ENCODE data around the gene NRIP1.

NRIP1 gene

DNA sequence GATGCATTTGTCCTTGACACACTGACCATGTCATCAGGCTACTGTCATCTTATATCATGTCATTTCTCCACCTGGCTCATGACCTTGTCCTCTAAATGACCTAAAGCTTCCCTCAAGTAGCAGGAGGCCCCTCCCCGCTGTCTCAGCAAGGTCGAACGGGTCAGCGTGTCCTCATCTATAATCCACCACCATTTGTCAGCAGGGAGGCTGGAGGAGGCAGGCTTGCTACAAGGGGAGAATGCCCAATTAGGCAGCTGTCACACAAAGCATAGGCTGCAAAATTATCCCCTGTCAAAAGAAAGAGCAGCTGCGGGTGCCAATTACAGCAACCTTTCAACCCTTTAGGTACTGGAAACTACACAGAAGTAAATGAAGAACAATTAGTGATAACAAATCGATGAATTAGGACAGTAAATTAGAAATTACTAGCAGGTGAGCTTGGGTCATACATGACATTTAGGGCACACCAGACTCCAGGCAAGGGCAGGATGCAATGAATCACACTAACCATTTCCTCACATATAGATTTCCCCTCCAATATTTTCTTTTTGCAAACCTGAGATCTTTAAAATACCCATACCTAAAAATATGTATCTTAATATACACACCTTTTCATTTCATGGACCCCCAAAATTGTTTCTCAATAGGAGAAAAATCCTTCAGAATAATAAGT is 61.2 kb downstream of the NRIP1 start:
- no peak for DNase-seq

DNA sequence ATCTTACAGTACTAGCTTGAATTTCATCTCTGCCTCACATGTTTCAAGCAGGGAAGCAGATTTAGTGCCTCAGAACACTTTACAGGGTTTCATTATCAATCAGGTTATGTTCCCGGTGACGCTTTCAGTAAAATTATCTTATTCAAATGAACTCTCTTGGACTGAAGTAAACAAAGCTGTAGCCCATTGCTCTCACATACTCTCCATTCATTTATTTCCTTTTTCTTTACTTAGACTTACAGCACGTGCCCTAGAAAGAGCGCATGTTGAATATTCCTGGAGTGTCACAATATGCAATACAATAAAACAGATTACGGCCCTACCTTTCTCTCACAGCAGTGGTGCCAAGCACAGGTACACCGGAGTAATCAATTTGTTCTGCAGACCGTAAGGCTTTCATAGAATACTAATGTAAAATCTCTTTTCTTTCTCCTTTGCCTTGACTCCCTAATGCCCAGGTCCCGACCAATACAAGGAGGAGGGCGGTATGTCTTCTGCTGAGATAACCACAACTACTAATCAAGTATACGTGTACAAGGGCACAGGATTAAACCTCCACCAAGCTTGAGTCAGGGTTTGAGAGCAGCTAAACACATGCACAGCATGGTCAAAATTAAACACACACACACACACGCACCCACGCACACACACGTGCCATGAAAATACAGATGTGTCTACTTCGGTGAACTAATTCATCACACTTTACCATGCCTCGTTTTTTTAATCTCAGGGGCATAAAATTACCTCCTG is 62.8 kb downstream of the NRIP1 start:
- DNase-seq: no peak

DNA sequence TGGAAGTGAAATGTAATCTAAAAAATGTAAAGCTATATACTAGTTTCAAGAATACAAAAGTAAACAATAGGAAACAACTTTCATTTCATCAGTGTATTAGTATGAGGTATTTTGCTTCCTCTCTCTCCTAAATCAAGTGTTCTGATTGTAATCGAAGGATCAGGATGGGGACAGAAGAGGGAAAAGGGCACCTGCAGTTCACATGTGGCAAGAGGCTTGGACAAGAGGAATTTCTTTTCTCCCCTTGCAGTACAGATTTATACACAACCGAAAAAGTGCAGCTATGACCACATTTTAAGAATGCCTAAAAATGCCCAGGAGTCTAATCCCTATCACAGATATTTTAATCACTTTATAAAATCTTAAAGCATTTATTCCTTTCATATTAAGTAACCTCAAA is 63.7 kb downstream of the NRIP1 start:
- DNase-seq: no peak

DNA sequence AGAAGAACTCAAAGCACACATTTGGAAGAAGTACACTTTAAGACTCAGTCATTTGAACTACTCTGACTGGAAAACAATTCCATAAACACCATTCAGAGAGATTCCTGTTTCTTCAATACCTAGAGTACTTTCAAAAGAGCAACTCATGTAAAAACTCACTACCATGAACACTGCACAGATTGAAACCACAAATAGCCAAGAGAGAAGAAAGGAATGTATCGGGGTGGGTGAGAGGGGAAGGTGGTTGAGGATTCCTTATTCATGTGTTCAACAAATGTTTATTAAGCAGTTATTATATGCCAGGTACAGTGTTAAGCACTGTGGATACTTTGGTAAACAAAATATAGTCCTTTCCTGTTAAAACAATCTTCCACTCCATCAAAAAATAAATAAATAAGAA is 64.7 kb downstream of the NRIP1 start:
- no peak for DNase-seq

DNA sequence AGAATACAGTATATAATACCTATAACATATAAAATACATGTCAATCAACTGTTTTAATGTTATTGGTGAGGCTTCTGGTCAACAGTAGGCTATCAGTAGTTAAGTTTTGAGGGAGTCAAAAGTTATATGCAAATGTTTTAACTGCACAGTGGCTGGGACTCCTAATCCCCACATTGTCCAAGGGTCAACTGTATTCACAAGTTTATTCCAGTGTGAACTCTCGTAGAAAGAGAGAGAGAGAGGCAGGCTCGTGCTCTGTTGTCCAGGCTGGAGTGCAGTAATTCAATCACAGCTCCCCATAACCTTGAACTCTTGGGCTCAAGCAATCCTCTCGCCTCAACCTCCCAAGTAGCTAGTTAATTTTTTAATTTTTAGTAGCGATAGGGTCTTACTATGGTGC is 66.0 kb downstream of the NRIP1 start:
- no peak for DNase-seq

DNA sequence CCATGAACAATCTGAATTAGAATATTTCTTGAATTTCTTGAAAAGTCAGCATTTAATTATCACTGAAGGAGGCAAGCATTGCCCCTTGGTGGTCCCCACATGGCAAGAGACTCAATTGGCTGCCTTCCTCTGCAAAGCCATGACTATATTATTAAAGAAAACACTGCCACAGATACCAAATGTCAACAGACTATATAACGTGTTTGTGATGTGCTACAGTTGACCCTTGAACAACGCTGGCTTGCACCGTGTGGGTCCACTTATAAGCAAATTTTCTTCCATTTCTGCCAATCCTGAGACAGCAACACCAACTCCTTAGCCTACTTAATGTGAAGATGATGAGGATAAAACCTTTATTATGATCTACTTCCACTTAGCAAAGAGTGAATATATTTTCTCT is 66.5 kb downstream of the NRIP1 start:
- no peak for DNase-seq

DNA sequence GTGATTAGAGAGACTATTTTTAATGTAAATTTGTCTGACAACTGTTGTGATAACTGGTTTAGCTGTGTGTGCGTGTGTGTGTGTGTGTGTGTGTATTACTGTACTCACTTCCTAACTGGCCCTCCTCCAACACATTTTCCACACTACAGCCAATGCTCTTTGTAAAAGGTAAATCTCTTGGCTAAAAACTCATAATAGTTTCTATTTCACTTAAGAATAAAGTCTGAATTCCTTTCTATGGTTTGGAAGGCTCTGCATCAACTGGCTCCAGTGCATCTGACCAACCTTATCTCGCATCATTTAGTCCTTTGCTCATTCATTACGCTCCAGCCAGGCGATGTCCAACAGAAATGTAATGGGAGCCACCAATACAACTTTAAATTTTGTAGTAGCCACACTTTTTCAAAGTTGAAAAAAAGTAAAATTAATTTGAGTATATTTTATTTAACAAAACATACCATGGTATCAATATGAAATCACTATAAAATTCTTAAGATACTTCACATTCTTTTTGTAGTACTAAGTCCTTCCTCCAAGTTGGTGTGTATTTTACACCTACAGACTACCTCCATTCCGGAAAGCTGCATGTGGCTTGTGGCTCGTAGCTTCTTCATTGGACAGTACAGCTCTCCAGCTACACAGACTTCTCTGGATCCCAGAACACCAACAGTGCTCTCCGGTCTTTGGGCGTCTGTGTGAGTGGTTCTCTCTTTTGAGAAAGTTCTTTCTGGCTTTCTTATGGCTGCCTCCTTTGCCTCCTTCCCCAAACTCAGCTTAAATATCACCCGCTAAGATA is 68.9 kb downstream of the NRIP1 start:
- DNase-seq: no peak

DNA sequence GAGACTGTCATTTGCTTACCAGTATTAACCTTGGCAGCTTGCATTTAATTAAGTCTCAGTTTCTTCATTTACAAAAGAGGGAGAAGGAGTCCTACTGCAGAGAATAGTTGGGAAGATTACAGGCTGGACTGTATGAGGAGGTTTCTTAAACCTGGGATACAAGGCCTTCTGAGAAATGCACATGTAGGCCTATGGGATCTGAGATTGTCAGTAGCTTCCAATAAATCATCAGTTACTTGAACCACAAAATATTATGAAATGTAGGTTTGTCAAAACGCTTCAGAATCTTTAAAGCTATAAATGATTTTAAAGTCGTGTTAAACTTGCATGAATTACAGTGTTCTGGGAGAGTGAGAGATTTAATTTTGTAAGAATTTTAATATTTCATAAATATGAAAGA is 69.6 kb downstream of the NRIP1 start:
- DNase-seq: no peak

DNA sequence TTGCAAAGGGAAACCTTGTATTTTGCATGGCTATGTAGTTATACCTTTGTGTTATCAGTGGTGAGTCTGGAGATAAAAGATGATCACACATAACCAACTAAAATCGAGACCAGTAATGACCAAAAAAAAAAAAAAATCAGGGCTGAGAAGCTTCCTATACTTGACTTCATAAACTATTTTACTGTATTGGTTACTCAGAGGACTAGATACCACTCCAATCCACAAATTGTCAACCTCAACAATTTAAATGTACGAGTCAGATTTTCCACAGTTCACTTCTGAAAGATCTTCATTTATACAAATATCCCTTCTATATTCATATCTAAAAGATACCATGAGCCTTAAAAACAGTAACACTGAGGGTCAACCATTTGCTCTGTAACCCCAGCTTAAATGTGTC is 71.7 kb downstream of the NRIP1 start:
- DNase-seq: no peak

DNA sequence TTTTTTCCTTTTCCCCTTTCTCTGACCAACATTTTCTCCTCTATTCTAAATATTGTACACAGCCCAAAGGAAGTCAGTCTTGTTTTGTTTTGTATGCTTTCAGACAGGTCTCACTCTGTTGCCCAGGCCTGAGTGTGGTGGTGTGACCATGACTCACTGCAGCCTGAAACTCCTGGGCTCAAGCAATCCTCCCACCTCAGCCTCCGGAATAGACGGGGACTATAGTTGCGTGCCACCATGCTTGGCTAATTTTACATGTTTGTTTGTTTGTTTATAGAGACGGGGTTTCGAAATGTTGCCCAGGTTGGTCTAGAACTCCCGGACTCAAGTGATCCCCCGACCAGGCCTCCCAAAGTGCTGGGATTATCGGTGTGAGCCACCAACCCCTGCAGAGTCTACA is 72.8 kb downstream of the NRIP1 start:
- no peak for DNase-seq

DNA sequence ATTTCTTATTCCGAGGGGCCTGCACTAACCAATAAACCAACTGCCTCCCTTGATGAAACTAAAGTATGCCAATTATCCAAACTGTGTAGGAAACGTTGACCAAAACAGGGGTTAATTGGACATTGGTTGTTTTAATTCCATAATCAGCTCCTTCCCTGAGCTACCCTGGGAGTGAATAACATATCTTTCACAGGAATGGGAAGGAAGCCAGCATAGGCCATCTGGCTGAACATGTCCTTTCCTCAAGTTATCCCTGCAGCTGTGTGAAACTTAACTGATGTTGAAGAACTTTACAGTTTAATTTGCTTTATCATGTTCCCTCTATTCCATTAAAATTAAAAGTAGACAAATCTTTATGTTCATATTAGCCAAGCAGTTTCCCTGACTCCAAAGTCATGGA is 75.4 kb downstream of the NRIP1 start:
- DNase-seq: no peak

DNA sequence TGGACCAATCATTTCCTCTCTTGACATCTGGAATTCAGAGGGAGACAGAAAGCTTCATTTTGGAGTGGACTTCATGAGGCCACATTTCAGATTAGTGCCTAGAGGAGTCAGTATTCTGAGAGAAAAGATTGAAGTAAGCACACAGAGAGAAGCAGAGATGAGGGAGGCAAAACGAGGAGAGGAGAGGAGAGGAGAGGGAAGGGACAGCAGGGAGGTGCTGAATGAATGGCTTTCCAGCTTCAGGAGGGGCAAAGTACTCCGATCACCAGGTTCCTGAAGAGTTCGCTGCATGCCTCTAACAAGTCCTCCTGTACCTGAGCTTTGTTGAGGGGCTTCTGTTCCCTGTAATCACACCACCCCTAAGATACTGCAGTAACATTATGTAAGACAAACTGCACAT is 76.0 kb downstream of the NRIP1 start:
- DNase-seq: no peak

DNA sequence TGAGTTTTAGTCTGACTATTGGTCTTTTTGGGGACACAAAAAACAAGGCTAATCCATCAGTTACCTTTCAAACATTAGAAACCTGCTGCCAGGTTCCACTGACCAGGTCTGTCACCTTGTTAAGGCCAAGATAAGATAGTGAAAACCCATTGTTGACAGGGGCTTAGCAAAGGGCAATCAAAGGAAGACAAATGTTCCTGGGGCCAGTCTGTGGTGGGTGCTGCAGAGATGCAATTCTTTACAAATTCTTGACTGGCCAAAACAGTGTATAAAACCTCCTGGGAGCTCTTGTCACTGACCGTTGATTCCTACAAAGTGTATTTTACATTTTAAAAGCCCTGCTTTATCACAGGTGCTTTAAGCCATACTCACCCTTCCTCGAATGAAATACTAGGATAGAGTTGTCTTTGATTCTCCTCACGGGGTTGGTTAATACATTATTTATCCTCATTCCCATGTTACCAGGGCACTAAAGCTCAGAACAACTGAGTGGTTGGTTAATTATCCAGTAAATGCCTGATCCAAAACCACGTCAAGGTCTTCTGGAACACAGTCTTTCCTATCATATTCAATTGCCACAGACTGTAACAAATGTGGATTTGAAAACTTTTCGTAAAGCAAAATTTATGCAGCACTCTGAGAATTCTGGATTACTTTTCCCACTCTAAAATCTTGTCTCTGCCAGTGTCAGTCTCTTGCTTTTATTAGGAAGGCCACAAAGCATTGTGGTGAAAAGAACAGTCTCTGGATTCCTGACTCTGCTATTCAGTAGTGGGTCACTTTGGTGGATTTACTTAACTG is 77.2 kb downstream of the NRIP1 start:
- DNase-seq: no peak

DNA sequence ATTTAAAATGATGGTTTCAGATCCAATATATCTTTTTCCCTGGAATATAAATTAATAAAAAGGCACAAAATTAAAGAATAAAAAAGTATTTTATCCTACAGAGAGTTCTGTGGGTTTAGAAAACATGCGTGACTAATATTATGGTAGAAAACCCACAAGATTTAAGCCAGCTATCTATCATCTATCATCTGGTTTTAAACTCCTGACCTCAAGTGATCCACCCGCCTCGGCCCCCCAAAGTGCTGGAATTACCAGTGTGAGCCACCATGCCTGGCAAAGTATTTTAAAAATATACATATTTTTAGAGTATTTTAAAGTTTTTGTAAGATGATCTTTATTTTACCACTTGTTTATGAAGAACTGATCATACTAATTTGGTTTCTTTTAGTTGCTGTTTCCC is 79.5 kb downstream of the NRIP1 start:
- no peak for DNase-seq

DNA sequence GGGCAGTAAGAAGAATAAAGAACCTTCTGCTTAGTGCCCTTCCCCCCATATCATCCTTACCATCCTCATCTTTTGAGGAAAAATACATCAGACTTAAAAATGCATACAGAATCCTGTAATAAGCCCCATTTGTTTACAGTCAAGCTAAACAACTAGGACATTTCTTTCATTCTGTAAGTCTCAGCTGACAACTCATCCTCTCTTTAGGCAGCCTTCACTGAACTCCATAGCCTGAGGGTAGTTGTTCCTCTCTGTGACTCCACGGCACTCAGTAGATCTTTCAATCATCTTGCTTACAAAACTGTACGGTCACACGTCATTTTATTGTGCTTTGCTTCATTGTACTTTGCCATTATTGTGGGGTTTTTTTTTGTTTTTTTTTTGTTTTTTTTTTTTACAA is 82.5 kb downstream of the NRIP1 start:
- no peak for DNase-seq

DNA sequence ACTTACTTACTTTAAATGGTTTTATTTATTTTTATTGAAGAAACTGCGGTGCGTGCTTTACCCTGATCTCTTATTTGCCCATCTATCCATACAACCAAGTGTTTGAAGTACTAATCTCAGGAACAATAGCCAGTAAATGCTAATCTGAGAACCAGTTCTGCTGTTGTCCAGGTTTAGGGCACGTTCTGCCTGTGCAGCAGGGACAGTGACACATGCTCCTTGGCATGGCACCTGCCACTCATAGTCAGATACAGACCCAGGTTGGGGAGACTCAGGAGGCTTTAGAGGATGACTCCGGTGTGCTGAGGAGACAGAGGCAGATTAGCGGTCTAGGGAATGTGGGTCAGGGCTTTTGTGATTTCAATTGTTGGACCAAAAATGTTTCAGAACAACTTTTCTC is 83.6 kb downstream of the NRIP1 start:
- DNase-seq: no peak

DNA sequence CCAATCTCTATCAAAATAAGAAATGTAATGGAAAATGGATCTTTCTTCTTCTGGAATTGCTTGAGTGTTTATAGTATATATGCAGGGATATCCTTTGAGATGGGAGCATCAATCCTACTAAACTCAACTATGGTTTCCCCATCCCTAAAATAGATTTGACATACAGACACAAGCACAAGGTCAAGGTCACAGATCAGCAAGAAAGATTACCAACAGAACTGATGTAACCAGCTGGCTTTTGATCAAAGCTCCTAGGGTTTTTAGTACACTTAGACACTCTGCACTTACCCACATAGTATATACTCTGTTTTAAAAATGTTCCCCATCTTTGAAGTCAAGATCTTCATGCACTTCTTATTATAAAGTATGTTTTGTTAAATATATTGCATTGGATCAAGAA is 85.5 kb downstream of the NRIP1 start:
- no peak for DNase-seq

DNA sequence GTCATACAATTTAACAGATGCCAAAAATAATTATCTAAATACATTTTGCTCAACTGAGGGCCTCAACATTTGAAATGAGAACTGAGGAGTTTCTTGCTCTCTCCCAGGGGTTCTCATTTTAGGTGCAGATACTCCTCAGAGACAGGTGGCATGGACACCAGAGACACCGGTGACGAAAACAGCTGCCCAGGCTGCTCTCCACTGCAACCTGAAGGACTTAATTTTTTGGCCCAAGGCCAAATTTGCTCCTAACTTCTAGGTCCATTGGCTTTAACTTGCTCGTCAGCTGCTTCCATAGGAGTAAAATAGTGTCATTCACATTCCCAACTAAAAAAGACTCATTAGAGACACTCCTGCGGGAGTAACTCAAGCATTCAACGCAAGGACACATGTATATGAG is 87.0 kb downstream of the NRIP1 start:
- DNase-seq: no peak

DNA sequence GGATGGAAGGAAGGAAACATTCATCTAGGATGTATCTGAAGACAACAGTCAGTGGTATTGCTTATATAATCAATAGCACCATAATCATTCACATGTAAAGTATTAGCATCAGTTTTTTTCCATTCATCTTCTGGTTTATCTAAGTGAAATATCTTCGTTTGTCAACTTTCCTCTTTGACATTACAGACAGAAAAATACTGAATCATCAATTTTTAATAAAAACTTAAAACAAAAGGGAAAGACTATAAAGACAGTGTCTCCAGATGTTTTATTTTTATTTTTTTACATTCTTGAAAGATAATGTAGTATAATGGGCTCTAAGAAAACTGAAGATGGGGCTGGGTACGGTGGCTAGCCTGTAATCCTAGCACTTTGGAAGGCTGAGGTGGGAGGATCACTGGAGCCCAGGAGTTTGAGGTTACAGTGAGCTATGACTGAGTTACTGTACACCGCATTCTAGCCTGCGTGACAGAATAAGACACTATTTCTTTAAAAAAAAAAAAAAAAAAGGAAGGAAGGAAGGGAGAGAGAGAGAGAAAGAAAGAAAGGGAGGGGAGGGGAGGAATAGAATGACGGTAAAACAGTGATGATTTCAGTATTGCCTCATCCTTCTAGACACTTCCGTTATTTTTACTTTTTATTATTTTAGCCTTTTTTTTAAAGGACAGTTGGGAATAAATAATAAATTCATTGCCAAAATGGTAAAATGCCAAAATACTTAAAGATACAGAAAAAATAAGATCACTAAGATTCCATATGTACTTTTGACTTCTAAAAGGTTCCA is 89.5 kb downstream of the NRIP1 start:
- no peak for DNase-seq

DNA sequence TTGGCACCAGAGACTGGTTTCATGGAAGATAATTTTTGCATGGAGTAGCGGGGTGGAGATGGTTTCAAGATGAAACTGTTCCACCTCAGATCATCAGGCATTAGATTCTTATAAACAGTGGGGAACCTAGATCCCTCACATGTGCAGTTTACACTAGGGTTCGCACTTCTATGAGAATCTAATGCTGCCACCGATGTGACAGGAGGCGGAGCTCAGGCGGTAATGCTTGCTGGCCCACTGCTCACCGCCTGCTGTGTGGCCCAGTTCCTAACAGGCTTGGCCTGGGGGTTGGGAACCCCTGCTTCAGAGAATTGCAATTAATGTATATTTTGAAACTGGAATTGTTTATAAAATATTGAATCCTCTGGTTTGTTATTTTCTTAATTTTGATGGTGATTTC is 92.1 kb downstream of the NRIP1 start:
- DNase-seq: no peak

DNA sequence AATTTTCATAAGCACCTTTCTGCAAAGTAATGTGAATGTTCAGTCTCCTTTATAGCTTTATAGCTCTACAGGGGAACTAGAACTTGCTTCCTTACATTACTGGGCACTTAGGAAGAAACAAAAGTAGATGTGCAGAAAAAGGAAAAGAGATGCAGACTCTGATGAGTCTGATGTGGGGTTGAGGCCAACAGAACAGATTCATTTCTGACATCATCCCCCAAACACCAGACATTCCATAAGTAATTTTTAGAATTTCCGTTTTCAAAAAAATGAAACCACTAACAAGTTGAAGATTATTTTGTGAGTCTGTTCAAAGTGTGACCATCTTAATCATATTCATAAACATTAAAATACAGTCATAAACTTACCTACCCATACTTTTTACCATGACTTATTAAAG is 96.0 kb downstream of the NRIP1 start:
- DNase-seq: no peak

DNA sequence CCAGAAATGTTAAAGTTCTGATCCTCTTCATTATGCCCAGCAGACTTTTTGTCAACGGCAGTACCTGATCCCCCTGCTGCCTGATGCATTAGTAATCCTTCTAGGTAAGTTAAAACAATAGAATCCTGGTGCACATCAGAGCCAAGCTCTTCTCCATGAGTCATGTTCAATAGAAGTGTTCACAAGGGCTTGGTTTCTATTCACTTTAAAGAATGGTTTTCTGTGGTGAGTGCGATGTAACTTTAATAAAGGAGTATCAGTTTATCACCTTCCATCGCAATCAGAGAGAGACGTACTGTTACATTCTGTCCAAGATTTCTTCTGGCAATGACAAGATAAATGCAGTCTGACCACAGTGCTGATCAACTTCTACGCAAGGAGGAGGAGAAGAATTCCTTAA is 96.8 kb downstream of the NRIP1 start:
- no peak for DNase-seq

DNA sequence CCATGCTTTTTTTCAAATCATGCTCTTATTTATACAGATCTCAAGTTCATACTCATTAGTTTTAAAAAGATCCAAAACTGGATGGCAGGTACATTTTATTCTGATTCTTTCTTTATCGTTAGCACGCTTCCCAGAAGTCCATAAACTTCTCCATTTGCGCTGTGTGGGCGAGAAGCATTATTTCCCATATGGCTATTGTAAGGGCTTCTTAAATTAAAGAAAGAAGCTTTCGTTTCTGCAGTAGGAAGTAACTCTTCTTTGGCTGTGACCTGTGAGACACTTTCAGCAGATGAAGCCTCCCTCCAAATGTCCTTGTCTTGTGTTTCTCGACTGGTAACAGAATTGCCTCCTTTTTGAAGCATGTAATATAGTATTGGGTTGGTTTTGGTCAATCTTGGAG is 100.2 kb downstream of the NRIP1 start:
- DNase-seq: no peak

All from activated gamma-delta T cell treated with Interleukin-2 at 50 U/mL for 16 hours (primary cell).